HG02678 (cell line): Measurements from ENCODE around the gene SYNPR.
"Not testable (repeated sequence)": the region's sequence is repeated elsewhere in the genome, so short reads cannot be mapped to it uniquely, and the experiment has no call there.

Experiments used
- ATAC-seq: cut with Tn5 transposase; IDR thresholded peaks from one replicate; pipeline ENCODE4 v1.9.1; 2021; ENCODE audit warnings: mild to moderate bottlenecking, moderate library complexity; ENCODE audit not compliant: unreplicated experiment

SYNPR gene

GRCh38 chr3:63278171-63279004, at the start of gene SYNPR:
Gene SYNPR, plus strand, starts transcription at chr3:63278308.
- no peak for ATAC-seq

DNA sequence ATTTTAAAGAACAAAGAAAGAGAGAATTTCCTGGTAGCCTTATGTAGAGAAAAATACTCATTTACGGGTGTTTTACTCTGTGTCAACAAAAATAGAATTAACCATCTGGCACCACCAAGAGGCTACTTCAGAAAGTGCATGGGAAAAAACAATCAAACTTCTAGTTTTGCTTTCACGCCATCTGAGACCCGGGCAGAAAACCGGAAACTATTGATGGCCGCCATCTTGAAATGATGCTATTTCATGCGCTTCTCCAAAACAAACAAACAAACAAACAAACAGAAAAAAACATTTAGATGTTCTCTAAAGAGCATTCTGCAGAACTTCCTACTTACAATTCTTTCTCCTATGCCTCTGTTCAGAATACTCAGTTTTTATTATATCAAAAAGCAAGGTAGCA, 49.4 kb upstream of the SYNPR start:
- ATAC-seq, result peak; percentile 66

DNA sequence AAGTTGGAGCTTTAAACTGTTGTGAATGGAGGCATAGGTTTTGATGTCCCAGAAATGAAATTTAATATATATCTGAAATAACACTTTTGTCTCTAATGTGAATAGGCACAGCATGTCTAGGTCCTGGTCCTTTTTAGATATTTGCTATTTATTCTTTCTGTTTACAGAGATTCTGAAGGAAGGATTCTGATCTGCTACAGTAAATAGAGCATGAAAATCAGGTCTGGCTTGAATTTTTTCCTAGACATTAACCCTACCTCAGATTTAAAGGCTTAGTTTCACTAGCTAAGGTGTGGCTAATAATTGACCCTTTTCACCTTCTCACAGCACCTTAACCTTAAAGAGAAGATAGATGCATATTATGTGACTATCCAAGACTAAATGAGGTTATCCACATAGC, 48.0 kb upstream of the SYNPR start:
- no peak for ATAC-seq

- no peak for ATAC-seq
These were observed 46.5 kb upstream of the SYNPR start for GRCh38 chr3:63231643-63232042.

GRCh38 chr3:63232764-63233396, 45.2 kb upstream of the SYNPR start:
- no peak for ATAC-seq

GRCh38 chr3:63240381-63240902, 37.7 kb upstream of the SYNPR start:
- ATAC-seq, result no peak

GRCh38 chr3:63242124-63242523, 36.0 kb upstream of the SYNPR start:
- no peak for ATAC-seq

- ATAC-seq, result no peak
These were observed 33.6 kb upstream of the SYNPR start for GRCh38 chr3:63244486-63244885.

GRCh38 chr3:63245726-63246241, 32.3 kb upstream of the SYNPR start:
- no peak for ATAC-seq

DNA sequence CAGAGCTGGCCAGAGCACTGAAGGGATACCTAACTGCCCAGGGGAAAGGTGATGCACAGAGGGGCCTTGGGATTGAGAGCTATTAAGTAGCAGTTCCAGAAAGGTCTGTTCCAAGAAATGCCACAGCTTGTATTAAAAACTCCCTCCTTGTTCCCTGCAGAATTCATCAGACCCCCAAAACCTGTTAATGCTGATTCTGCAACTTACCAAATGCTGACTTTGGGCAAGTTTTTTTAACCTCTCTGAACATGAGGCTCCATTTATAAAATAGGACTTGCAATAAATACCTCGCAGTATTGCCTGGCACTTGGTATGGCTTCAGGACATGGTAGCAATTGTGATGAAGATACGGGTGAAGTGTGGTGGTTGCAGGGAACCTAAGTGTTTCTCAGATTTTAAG, 30.1 kb upstream of the SYNPR start:
- no peak for ATAC-seq

DNA sequence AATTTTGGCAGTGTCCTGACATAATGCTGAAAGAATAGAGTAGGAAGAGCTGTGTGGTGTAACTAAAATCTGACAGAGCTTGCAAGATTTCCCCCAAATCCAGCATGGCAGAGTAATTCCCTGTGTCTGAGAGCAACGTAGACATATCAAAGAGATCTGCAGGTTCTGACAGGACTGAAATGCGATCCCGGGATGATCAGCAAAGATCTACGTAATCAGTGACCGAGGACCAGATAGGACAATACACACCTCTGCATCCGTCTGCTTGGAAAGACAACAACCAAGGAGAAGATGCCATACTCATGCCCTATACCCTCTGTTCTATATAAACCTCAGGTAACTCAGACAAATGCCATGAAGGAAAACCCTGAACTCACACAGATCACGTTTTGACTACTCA, 26.6 kb upstream of the SYNPR start:
- no peak for ATAC-seq

DNA sequence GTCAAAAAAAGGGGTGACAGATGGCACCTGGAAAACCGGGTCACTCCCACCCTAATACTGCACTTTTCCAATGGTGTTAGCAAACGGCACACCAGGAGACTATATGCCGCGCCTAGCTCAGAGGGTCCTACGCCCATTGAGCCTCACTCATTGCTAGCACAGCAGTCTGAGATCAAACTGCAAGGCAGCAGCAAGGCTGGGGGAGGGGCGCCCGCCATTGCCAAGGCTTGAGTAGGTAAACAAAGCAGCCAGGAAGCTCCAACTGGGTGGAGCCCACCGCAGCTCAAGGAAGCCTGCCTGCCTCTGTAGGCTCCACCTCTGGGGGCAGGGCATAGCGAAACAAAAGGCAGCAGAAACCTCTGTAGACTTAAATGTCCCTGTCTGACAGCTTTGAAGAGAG, 22.3 kb upstream of the SYNPR start:
- ATAC-seq, result not testable (repeated sequence)

GRCh38 chr3:63264716-63265115, 13.4 kb upstream of the SYNPR start:
- ATAC-seq, result no peak

DNA sequence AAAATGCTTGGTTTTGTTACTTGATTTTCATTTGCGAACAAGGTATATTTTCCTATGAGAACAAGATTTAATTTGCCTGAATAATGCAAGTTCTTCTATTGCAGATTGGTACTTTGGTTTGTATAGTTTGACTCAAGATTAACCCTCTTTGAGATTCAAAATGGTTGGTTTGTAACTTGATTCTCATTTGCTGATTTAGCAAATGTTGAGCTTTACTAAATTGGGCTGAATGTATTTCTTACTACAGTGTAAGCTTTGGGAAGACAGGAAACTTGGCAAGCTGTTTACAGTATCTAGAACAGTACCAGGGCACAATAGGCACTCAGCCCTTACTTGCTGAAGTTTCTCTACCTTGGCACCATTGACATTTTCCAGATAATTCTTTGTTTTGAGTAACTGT, 3.7 kb upstream of the SYNPR start:
- no peak for ATAC-seq

- no peak for ATAC-seq
These were observed 1.1 kb downstream of the SYNPR start for GRCh38 chr3:63279005-63279841.

GRCh38 chr3:63287610-63288009, 9.5 kb downstream of the SYNPR start:
- ATAC-seq, result no peak

GRCh38 chr3:63290686-63291085, 12.6 kb downstream of the SYNPR start:
- no peak for ATAC-seq

- no peak for ATAC-seq
These were observed 16.2 kb downstream of the SYNPR start for GRCh38 chr3:63294332-63294731.

DNA sequence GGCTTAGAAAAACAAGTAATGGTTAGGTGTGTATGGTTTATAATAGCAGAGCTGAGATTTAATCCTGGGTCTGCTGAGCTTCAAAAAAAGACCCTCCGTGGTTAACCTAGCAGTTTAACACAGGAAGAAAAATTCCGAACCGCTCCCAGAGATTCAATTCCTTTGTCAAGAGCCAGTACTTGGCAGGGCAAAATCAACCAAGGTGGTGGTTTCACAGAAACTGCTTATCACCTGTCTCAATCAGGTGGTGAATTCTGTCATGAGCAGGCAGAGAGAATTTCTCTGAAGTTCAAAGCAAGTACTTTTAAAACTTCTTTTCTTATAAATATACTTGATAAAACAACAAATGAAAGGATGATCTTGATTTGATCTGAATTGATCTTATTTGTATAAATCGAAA, 17.2 kb downstream of the SYNPR start:
- ATAC-seq, result no peak

DNA sequence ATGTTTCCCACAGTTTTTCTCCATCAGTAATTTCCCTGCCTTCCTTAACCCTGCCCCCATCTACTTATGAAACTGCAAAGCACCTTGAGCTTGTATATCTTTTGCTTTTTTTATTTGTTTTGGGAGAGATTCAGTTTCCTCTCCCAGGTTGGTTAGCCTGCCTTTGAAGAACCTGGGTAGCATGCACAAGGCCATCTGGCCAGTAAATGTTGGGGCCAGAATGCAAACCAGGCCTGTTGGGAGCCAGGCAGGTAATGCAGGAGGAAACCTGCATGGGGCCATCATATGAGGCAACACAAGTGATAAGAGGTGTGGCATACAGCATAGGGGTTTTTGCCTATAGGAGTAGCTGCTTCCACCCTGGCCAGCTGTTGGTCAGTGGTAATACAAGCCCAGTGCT, 17.7 kb downstream of the SYNPR start:
- no peak for ATAC-seq

DNA sequence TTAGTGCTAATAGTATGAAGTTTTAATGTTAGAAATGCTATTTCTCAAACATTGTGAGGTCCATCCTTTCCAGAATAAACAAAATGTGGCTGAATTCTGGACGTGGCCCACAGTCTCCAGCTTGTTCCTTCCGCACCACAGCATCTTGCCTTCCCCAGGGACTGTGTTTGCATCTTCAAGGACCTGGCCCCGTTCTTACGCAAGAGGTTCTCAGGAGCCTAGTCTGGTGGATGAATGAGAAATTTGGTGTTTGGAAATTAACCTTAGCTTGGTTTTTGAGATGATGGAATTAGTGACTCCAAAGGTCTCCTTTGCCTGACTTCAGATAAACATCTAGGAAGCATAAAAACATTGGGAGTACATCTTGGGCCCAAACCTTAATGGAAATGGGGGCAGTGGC, 18.1 kb downstream of the SYNPR start:
- ATAC-seq, result no peak
